Neural cell (in vitro differentiated cells): ENCODE data around the gene EMILIN1. TPM values are rescaled to one million over a fixed set of nuclear protein-coding genes. Genes with fewer than 3 reads are reported as not detected.

Experiments used
- H2AFZ ChIP-seq: fragments of 200-600, 300-800 bp; sonication (generic), shearing (Covaris generic); 2 replicates; pipeline ENCODE4 v1.6.0; 2014; ENCODE audit warnings: low read depth, mild to moderate bottlenecking, antibody characterized with exemption, low read length, moderate library complexity
- H3F3A ChIP-seq: fragments of 200-600 bp; shearing (Covaris generic); 2 replicates; pipeline ENCODE4 v1.6.1; 2016; ENCODE audit warnings: mild to moderate bottlenecking, moderate library complexity, mixed read lengths, antibody characterized with exemption, low read length; ENCODE audit not compliant: insufficient read depth, poor library complexity, severe bottlenecking
- H3K27ac ChIP-seq: fragments of 200-600, 300-800 bp; sonication (generic), shearing (Covaris generic); 2 replicates; pipeline ENCODE4 v1.5.1; 2014; ENCODE audit warnings: mild to moderate bottlenecking, low read length, moderate library complexity
- H3K27me3 ChIP-seq: fragments of 300-800, 200-600 bp; sonication (generic), shearing (Covaris generic); 2 replicates; pipeline ENCODE4 v1.6.0; 2014; ENCODE audit warnings: mild to moderate bottlenecking, low read depth, low read length, moderate library complexity; ENCODE audit not compliant: insufficient read depth
- H3K36me3 ChIP-seq: fragments of 300-800, 200-600 bp; sonication (generic), shearing (Covaris generic); 2 replicates; pipeline ENCODE4 v1.5.1; 2014; ENCODE audit warnings: mild to moderate bottlenecking, antibody characterized with exemption, low read length, moderate library complexity; ENCODE audit not compliant: insufficient read depth
- H3K4me2 ChIP-seq: fragments of 300-800, 200-600 bp; sonication (generic), shearing (Covaris generic); 2 replicates; pipeline ENCODE4 v1.6.0; 2014; ENCODE audit warnings: mild to moderate bottlenecking, low read length
- H3K4me3 ChIP-seq: fragments of 300-800, 200-600 bp; sonication (generic), shearing (Covaris generic); 2 replicates; pipeline ENCODE4 v1.5.1; 2014; ENCODE audit warnings: mild to moderate bottlenecking, low read length, moderate library complexity
- H3K79me2 ChIP-seq: fragments of 200-600 bp; shearing (Covaris generic); replicated peaks from 2 replicates; pipeline ENCODE4 v1.6.0; 2014; ENCODE audit warnings: mild to moderate bottlenecking, low read length, moderate library complexity; ENCODE audit not compliant: insufficient read depth
- H3K9ac ChIP-seq: fragments of 300-800, 200-600 bp; sonication (generic), shearing (Covaris generic); 2 replicates; pipeline ENCODE4 v1.6.1; 2016; ENCODE audit warnings: mild to moderate bottlenecking, low read length, mixed read lengths
- H3K9me2 ChIP-seq: fragments of 200-600 bp; shearing (Covaris generic); 2 replicates; pipeline ENCODE4 v1.6.1; 2016; ENCODE audit warnings: mild to moderate bottlenecking, low read length, mixed read lengths; ENCODE audit not compliant: insufficient read depth
- H3K9me3 ChIP-seq: fragments of 200-600, 300-800 bp; sonication (generic), shearing (Covaris generic); 2 replicates; pipeline ENCODE4 v1.6.1; 2016; ENCODE audit warnings: mild to moderate bottlenecking, mixed run types, low read length, moderate library complexity, mixed read lengths
- H4K20me1 ChIP-seq: fragments of 200-600 bp; shearing (Covaris generic); 2 replicates; pipeline ENCODE4 v1.6.1; 2016; ENCODE audit warnings: mild to moderate bottlenecking, mixed run types; ENCODE audit not compliant: insufficient read depth
- CTCF ChIP-seq: fragments of 450-650 bp; IDR thresholded peaks from 2 replicates; pipeline ENCODE4 v1.5.1; 2014; ENCODE audit warnings: antibody characterized with exemption, mild to moderate bottlenecking, moderate library complexity; ENCODE audit not compliant: poor library complexity, severe bottlenecking
- EP300 ChIP-seq: fragments of 450-650 bp; conservative IDR thresholded peaks from 2 replicates; pipeline ENCODE4 v1.6.1; 2014; ENCODE audit warnings: antibody characterized with exemption, mild to moderate bottlenecking, moderate library complexity; ENCODE audit not compliant: poor library complexity, severe bottlenecking
- EZH2 ChIP-seq: fragments of 200-600, 300-800 bp; shearing (Covaris generic), sonication (generic); IDR thresholded peaks from 2 replicates; pipeline ENCODE4 v1.6.1; 2014; ENCODE audit warnings: antibody characterized with exemption, low read length, borderline replicate concordance, mild to moderate bottlenecking; ENCODE audit not compliant: insufficient read depth, poor library complexity, severe bottlenecking
- MXI1 ChIP-seq: fragments of 450-650 bp; conservative IDR thresholded peaks from 2 replicates; pipeline ENCODE4 v1.6.1; 2014; ENCODE audit warnings: antibody characterized with exemption, mild to moderate bottlenecking; ENCODE audit not compliant: poor library complexity, severe bottlenecking
- POLR2AphosphoS5 ChIP-seq: IDR thresholded peaks from 2 replicates; pipeline ENCODE4 v1.6.1; 2012
- RAD21 ChIP-seq: fragments of 450-650 bp; conservative IDR thresholded peaks from 2 replicates; pipeline ENCODE4 v1.6.1; 2014; ENCODE audit warnings: antibody characterized with exemption, mild to moderate bottlenecking, moderate library complexity
- REST ChIP-seq: IDR thresholded peaks from 2 replicates; pipeline ENCODE4 v1.6.1; 2012; ENCODE audit warnings: borderline replicate concordance
- SMC3 ChIP-seq: fragments of 450-650 bp; conservative IDR thresholded peaks from 2 replicates; pipeline ENCODE4 v1.6.1; 2014; ENCODE audit warnings: antibody characterized with exemption, mild to moderate bottlenecking, moderate library complexity; ENCODE audit not compliant: poor library complexity
- TAF1 ChIP-seq: IDR thresholded peaks from 2 replicates; pipeline ENCODE4 v1.6.1; 2012; ENCODE audit warnings: low read depth
- polyA plus RNA-seq: library from polyadenylated mRNA; depleted of rRNA; stranded (reverse); fragments of >200 nt; gene quantifications from 2 replicates; pipeline ENCODE4 v1.2.3, GENCODE V29; 2014

Gene EMILIN1
- polyA plus RNA-seq, 1 donor from 2014 or later, result 1.3 TPM

- Histone ChIP-seq H3K9me2 (no peaks in the 10 kb centered on the region), H3F3A (no peaks in the 10 kb centered on the region), H4K20me1 (no peaks in the 10 kb centered on the region), H3K36me3 (no peaks in the 10 kb centered on the region), H3K27me3 (peaks cover 6% of the 10 kb centered on the region), H3K27ac (no peak overlapping the region), H3K9ac (no peak overlapping the region), H3K4me2 (no peak overlapping the region), H3K9me3 (no peaks in the 10 kb centered on the region), H3K4me3 (no peak overlapping the region), H2AFZ (no peak overlapping the region), H3K79me2 (no peaks in the 10 kb centered on the region)
- TF ChIP-seq EP300 (no peak), POLR2AphosphoS5 (no peak), REST (no peak), SMC3 (no peak), EZH2 (no peak), TAF1 (no peak)
Observed at GRCh38 chr2:27126252-27126710, 47.9 kb downstream of the EMILIN1 start.

GRCh38 chr2:27127883-27128667, 49.7 kb downstream of the EMILIN1 start:
- H3K9me3 ChIP-seq, result no peaks in the 10 kb centered on the region
- H3K27me3 ChIP-seq, result peaks cover 6% of the 10 kb centered on the region
- no peak overlapping the region for H3K4me2 ChIP-seq
- no peaks in the 10 kb centered on the region for H3K9me2 ChIP-seq
- no peaks in the 10 kb centered on the region for H3K79me2 ChIP-seq
- no peak overlapping the region for H3K27ac ChIP-seq
- no peak overlapping the region for H3K9ac ChIP-seq
- H3K36me3 ChIP-seq, result no peaks in the 10 kb centered on the region
- H3K4me3 ChIP-seq, result no peak overlapping the region
- no peaks in the 10 kb centered on the region for H4K20me1 ChIP-seq
- no peaks in the 10 kb centered on the region for H3F3A ChIP-seq
- no peak for TF ChIP-seq SMC3
- TF ChIP-seq REST, result no peak
- no peak for TF ChIP-seq POLR2AphosphoS5
- TF ChIP-seq MXI1, result no peak
- TF ChIP-seq EZH2, result no peak
- TF ChIP-seq RAD21, result no peak
- no peak for TF ChIP-seq EP300
- no peak for TF ChIP-seq TAF1
- TF ChIP-seq CTCF, result no peak
- H2AFZ ChIP-seq, result no peak overlapping the region
